Activated CD8-positive, alpha-beta memory T cell treated with anti-CD3 and anti-CD28 coated beads for 36 hours (primary cell): ENCODE results near the gene MIB2. TPM values are rescaled to one million over a fixed set of nuclear protein-coding genes. Genes with fewer than 3 reads are reported as not detected.
"Not testable (repeated sequence)": the region's sequence is repeated elsewhere in the genome, so short reads cannot be mapped to it uniquely, and the experiment has no call there.

ENCODE experiments used
- CTCF ChIA-PET: fragments of 350-600 bp; sonication (Branson Sonifier 250); formaldehyde crosslinking; loops from one replicate; lab custom pipeline; 2021; ENCODE audit warnings: antibody characterized with exemption; lab: Charles Lee
- POLR2A ChIA-PET: fragments of 350-600 bp; sonication (Branson Sonifier 250); formaldehyde crosslinking; loops from one replicate; lab custom pipeline; 2021; ENCODE audit warnings: antibody characterized with exemption; lab: Charles Lee
- total RNA-seq, 2 experiments: library from RNA; stranded (reverse); gene quantifications; one replicate each; pipeline ENCODE4 v1.2.3, GENCODE V29; 2021

The MIB2 gene
- 10 to 100 TPM; 40.5 to 41.3 TPM for total RNA-seq

GRCh38 chr1:1615256-1616044 is at the start of gene MIB2:
Gene MIB2, plus strand, starts transcription at chr1:1615500. Its CDS starts 7,953 bp downstream, at chr1:1623453.
- ChIA-PET POLR2A (interaction anchor here (1.1 to 2.4 kb wide), 3 partner anchors 9 to 15 kb away, joined by 3 to 11 read pairs (median 4); no protein-coding TSS in a partner anchor), CTCF (interaction anchor here (0.9 to 1.4 kb wide), 3 partner anchors 10 to 601 kb away, joined by 3 read pairs; no protein-coding TSS in a partner anchor)

- CTCF ChIA-PET, result interaction anchor here (0.6 to 0.7 kb wide), 2 partner anchors 44 to 46 kb away, joined by 3 read pairs; no protein-coding TSS in a partner anchor
- POLR2A ChIA-PET, result no interaction called here
Observed at GRCh38 chr1:1567152-1567875, 48.0 kb upstream of the MIB2 start.

- ChIA-PET POLR2A (no interaction called here), CTCF (interaction anchor here (0.7 kb wide), 1 partner anchor 44 kb away, joined by 3 read pairs; no protein-coding TSS in a partner anchor)
Observed at GRCh38 chr1:1567891-1568291, 47.4 kb upstream of the MIB2 start.

GRCh38 chr1:1569341-1569740 is 46.0 kb upstream of the MIB2 start:
- POLR2A ChIA-PET, result interaction anchor here (0.7 to 1.0 kb wide), 2 partner anchors 13 to 762 kb away, joined by 3 read pairs; no protein-coding TSS in a partner anchor
- CTCF ChIA-PET, result no interaction called here

GRCh38 chr1:1573843-1574720 is 41.2 kb upstream of the MIB2 start:
- POLR2A ChIA-PET, result no interaction called here
- CTCF ChIA-PET, result interaction anchor here (0.6 kb wide), 1 partner anchor 44 kb away, joined by 6 read pairs; no protein-coding TSS in a partner anchor

- CTCF ChIA-PET, result interaction anchor here (1.8 kb wide), 1 partner anchor 41 kb away, joined by 3 read pairs; the partner anchor contains the start of gene MIB2
- POLR2A ChIA-PET, result no interaction called here
Observed at GRCh38 chr1:1574721-1575537, 40.4 kb upstream of the MIB2 start, which contains the start of gene SSU72. Gene SSU72, minus strand, starts transcription at chr1:1574863. Its CDS starts 306 bp downstream, at chr1:1574557.

- ChIA-PET CTCF (no interaction called here), POLR2A (no interaction called here)
Observed at GRCh38 chr1:1577367-1578011, 37.8 kb upstream of the MIB2 start.

GRCh38 chr1:1578371-1578940 is 36.8 kb upstream of the MIB2 start:
- ChIA-PET POLR2A (no interaction called here), CTCF (no interaction called here)

- POLR2A ChIA-PET, result no interaction called here
- CTCF ChIA-PET, result no interaction called here
Observed at GRCh38 chr1:1582585-1583346, 32.5 kb upstream of the MIB2 start.

GRCh38 chr1:1583347-1584010 is 31.8 kb upstream of the MIB2 start:
- POLR2A ChIA-PET, result interaction anchor here (0.7 kb wide), 1 partner anchor 21 kb away, joined by 7 read pairs; no protein-coding TSS in a partner anchor
- CTCF ChIA-PET, result no interaction called here

GRCh38 chr1:1591452-1591851 is 23.8 kb upstream of the MIB2 start:
- CTCF ChIA-PET, result no interaction called here
- POLR2A ChIA-PET, result no interaction called here

GRCh38 chr1:1593834-1594601 is 21.3 kb upstream of the MIB2 start:
- ChIA-PET CTCF (interaction anchor here (1.0 kb wide), 1 partner anchor 8 kb away, joined by 3 read pairs; no protein-coding TSS in a partner anchor), POLR2A (no interaction called here)

GRCh38 chr1:1594602-1595260 is 20.6 kb upstream of the MIB2 start:
- POLR2A ChIA-PET, result no interaction called here
- CTCF ChIA-PET, result interaction anchor here (1.0 kb wide), 1 partner anchor 7 kb away, joined by 3 read pairs; no protein-coding TSS in a partner anchor

- POLR2A ChIA-PET, CTCF ChIA-PET: not testable (repeated sequence)
Observed at GRCh38 chr1:1595341-1595740, 20.0 kb upstream of the MIB2 start.
